ENCODE results near the gene LRFN4. TPM values are rescaled to one million over a fixed set of nuclear protein-coding genes. Genes with fewer than 3 reads are reported as not detected.

The LRFN4 gene
- total and polyA plus RNA-seq, 7 donors = 7.4 to 16.6 (median 10.7) TPM

GRCh38 chr11:66886671-66887221 is 29.9 kb downstream of the LRFN4 start:
- peak; percentile 22 to 34 (median 28) for ATAC-seq

GRCh38 chr11:66887526-66887925 is 30.7 kb downstream of the LRFN4 start:
- WGBS, 3 donors = 71 to 78% (median 71%) methylated on average over 11 of the region's 11 CpGs
- no peaks in the 10 kb centered on the region for H3K27me3 ChIP-seq (ENCODE audit: insufficient read depth in 3 of 3, low read length in 2 of 3)
- H3K27ac ChIP-seq = peak overlapping the region; percentile 12
- no peak for TF ChIP-seq CTCF (IDR thresholded peaks at IDR 0.05)
- no peak for ATAC-seq
- no peaks in the 10 kb centered on the region for H3K9me3 ChIP-seq
- H3K36me3 ChIP-seq (ENCODE audit: insufficient read depth in 1 of 2, low read depth in 1 of 2) = no peaks in the 10 kb centered on the region
- DNase-seq = peak in 1 of 2 donors; percentile 53
- H3K4me3 ChIP-seq = no peak overlapping the region
- H3K4me1 ChIP-seq = peaks cover 40% of the 10 kb centered on the region
- intact Hi-C loops (cut with DNase I) = no loop called here

More at GRCh38 chr11:66886671-66887221, 29.9 kb downstream of the LRFN4 start:
- intact Hi-C loops (cut with DNase I) = no loop called here
- Histone ChIP-seq H3K27me3 (ENCODE audit: insufficient read depth in 3 of 3, low read length in 2 of 3) (no peaks in the 10 kb centered on the region), H3K36me3 (ENCODE audit: insufficient read depth in 1 of 2, low read depth in 1 of 2) (no peaks in the 10 kb centered on the region), H3K4me3 (no peak overlapping the region), H3K27ac (peak overlapping the region; percentile 21), H3K9me3 (no peaks in the 10 kb centered on the region), H3K4me1 (peaks cover 46% of the 10 kb centered on the region)
- 51 to 58% (median 57%) methylated on average over 15 of the region's 15 CpGs for WGBS, 3 donors
- TF ChIP-seq CTCF (IDR thresholded peaks at IDR 0.05) = no peak
- peak; percentile 46 to 57 for DNase-seq

GRCh38 chr11:66888282-66888681 is 31.4 kb downstream of the LRFN4 start:
- Histone ChIP-seq H3K4me3 (no peak overlapping the region), H3K9me3 (no peaks in the 10 kb centered on the region), H3K27ac (no peak overlapping the region), H3K4me1 (peaks cover 37% of the 10 kb centered on the region), H3K27me3 (ENCODE audit: insufficient read depth in 3 of 3, low read length in 2 of 3) (no peaks in the 10 kb centered on the region), H3K36me3 (ENCODE audit: insufficient read depth in 1 of 2, low read depth in 1 of 2) (no peaks in the 10 kb centered on the region)
- ATAC-seq (no peak), DNase-seq (peak in 1 of 2 donors; percentile 27)
- intact Hi-C loops (cut with DNase I) = no loop called here
- 93 to 96% (median 94%) methylated on average over 10 of the region's 10 CpGs for WGBS, 3 donors
- no peak for TF ChIP-seq CTCF (IDR thresholded peaks at IDR 0.05)

GRCh38 chr11:66889960-66890359 is 33.1 kb downstream of the LRFN4 start:
- Histone ChIP-seq H3K4me1 (peaks cover 30% of the 10 kb centered on the region), H3K9me3 (no peaks in the 10 kb centered on the region), H3K27me3 (ENCODE audit: insufficient read depth in 3 of 3, low read length in 2 of 3) (no peaks in the 10 kb centered on the region), H3K4me3 (peak overlapping the region; percentile 18), H3K36me3 (ENCODE audit: insufficient read depth in 1 of 2, low read depth in 1 of 2) (no peaks in the 10 kb centered on the region), H3K27ac (peak overlapping the region; percentile 74)
- WGBS, 3 donors = 31 to 67% (median 32%) methylated on average over 8 of the region's 8 CpGs
- DNase-seq = peak in 1 of 2 donors; percentile 19
- no peak for TF ChIP-seq CTCF (IDR thresholded peaks at IDR 0.05)
- intact Hi-C loops (cut with DNase I) = loop anchor here in 1 of 2 donors (5.0 kb wide), 1 partner anchor 67 kb away; the partner anchor contains the start of gene PC
- peak in 3 of 4 donors; percentile 9 to 24 (median 10) for ATAC-seq
